IMR-90 (cell line): ENCODE data around the gene FLT3. TPM values are rescaled to one million over a fixed set of nuclear protein-coding genes. Genes with fewer than 3 reads are reported as not detected.

Source experiments
- ATAC-seq: fragments of 200-7000 bp; cut with Tn5 transposase; 2 replicates; pipeline ENCODE4 v1.9.1; 2020; ENCODE audit warnings: low read depth, mild to moderate bottlenecking, moderate library complexity
- BruUV-seq: library from RNA; stranded (reverse); fragments of 400-500 nt; replicated peaks from 2 replicates; lab custom pipeline; 2021; lab: Mats Ljungman, UMichigan
- CTCF ChIA-PET: fragments of 300-600 bp; formaldehyde crosslinking; extraction: SDS; loops from one replicate; lab custom pipeline; 2021; ENCODE audit warnings: antibody characterized with exemption; lab: Yijun Ruan, JAX
- POLR2A ChIA-PET: fragments of 300-600 bp; sonication (Branson Sonifier 250); formaldehyde crosslinking; loops from one replicate; lab custom pipeline; 2022; ENCODE audit warnings: antibody characterized with exemption; ENCODE audit not compliant: unreplicated experiment; lab: Charles Lee
- DNase-seq: peaks from one replicate; pipeline ENCODE4 v3.0.0; 2013
- H2AFZ ChIP-seq: replicated peaks from 2 replicates; pipeline ENCODE3; 2013; ENCODE audit warnings: low read length, mild to moderate bottlenecking; ENCODE audit not compliant: poor library complexity
- H2AK5ac ChIP-seq: 2 replicates; pipeline ENCODE4 v1.6.1; 2013; ENCODE audit warnings: low read depth, low read length, inconsistent platforms
- H2AK9ac ChIP-seq: replicated peaks from 2 replicates; pipeline ENCODE3; 2013; ENCODE audit warnings: mild to moderate bottlenecking, low read depth, low read length, moderate library complexity; ENCODE audit not compliant: poor library complexity
- H2BK120ac ChIP-seq: 2 replicates; pipeline ENCODE4 v1.6.1; 2013; ENCODE audit warnings: low read depth, low read length, inconsistent platforms
- H2BK15ac ChIP-seq: 3 replicates; pipeline ENCODE4 v1.6.1; 2013; ENCODE audit warnings: low read depth, low read length, inconsistent platforms
- H2BK20ac ChIP-seq: 2 replicates; pipeline ENCODE4 v1.6.1; 2013; ENCODE audit warnings: low read depth, mild to moderate bottlenecking, inconsistent platforms, low read length, moderate library complexity
- H2BK5ac ChIP-seq: 2 replicates; pipeline ENCODE4 v1.6.1; 2013; ENCODE audit warnings: mild to moderate bottlenecking, low read depth, low read length, inconsistent platforms; ENCODE audit not compliant: poor library complexity, severe bottlenecking
- H3K14ac ChIP-seq: replicated peaks from 2 replicates; pipeline ENCODE4 v1.6.1; 2013; ENCODE audit warnings: low read depth, low read length, inconsistent platforms
- H3K18ac ChIP-seq: 2 replicates; pipeline ENCODE4 v1.6.1; 2013; ENCODE audit warnings: low read depth, low read length, control low read depth
- H3K23ac ChIP-seq: 2 replicates; pipeline ENCODE4 v1.6.1; 2013; ENCODE audit warnings: low read depth, low read length, inconsistent platforms
- H3K27ac ChIP-seq: 2 replicates; pipeline ENCODE4 v1.5.1; 2013; ENCODE audit warnings: mild to moderate bottlenecking, control low read depth, low read length; ENCODE audit not compliant: insufficient read depth
- H3K27me3 ChIP-seq: 2 replicates; pipeline ENCODE4 v1.6.1; 2013; ENCODE audit warnings: low read length; ENCODE audit not compliant: control insufficient read depth, insufficient read depth
- H3K36me3 ChIP-seq: 2 replicates; pipeline ENCODE4 v1.6.1; 2013; ENCODE audit warnings: low read length, mixed read lengths; ENCODE audit not compliant: control insufficient read depth, insufficient read depth
- H3K4ac ChIP-seq: 2 replicates; pipeline ENCODE4 v1.6.1; 2013; ENCODE audit warnings: low read depth, low read length, inconsistent platforms
- H3K4me1 ChIP-seq: 2 replicates; pipeline ENCODE4 v1.6.1; 2013; ENCODE audit warnings: low read length, mixed read lengths; ENCODE audit not compliant: control insufficient read depth, insufficient read depth
- H3K4me2 ChIP-seq: 2 replicates; pipeline ENCODE4 v1.6.1; 2013; ENCODE audit warnings: low read depth, mild to moderate bottlenecking, control low read depth, low read length, moderate library complexity
- H3K4me3 ChIP-seq: 2 replicates; pipeline ENCODE4 v1.5.1; 2013; ENCODE audit warnings: low read depth, mild to moderate bottlenecking, control low read depth, low read length, moderate library complexity; ENCODE audit not compliant: insufficient read depth
- H3K56ac ChIP-seq: 2 replicates; pipeline ENCODE4 v1.6.1; 2013; ENCODE audit warnings: low read length, inconsistent platforms; ENCODE audit not compliant: insufficient read depth; ENCODE audit errors: extremely low read depth
- H3K79me1 ChIP-seq, 2 experiments: 2 replicates each; pipeline ENCODE4 v1.6.1; 2013; ENCODE audit warnings: low read length in 2 of 2, inconsistent platforms in 1 of 2, low read depth in 1 of 2
- H3K9ac ChIP-seq: 2 replicates; pipeline ENCODE4 v1.6.1; 2013; ENCODE audit warnings: low read depth, low read length, control low read depth
- H3K9me1 ChIP-seq: 2 replicates; pipeline ENCODE4 v1.6.1; 2013; ENCODE audit warnings: low read length, inconsistent platforms; ENCODE audit not compliant: insufficient read depth
- H3K9me3 ChIP-seq: 2 replicates; pipeline ENCODE4 v1.6.1; 2013; ENCODE audit warnings: low read length; ENCODE audit not compliant: control insufficient read depth, insufficient read depth
- H4K20me1 ChIP-seq: 2 replicates; pipeline ENCODE4 v1.6.1; 2013; ENCODE audit warnings: low read length, inconsistent platforms; ENCODE audit not compliant: insufficient read depth
- H4K5ac ChIP-seq: 2 replicates; pipeline ENCODE4 v1.6.1; 2013; ENCODE audit warnings: mild to moderate bottlenecking, low read depth, low read length, control low read depth
- H4K8ac ChIP-seq, 2 experiments: 2 replicates each; pipeline ENCODE4 v1.6.1; 2013; ENCODE audit warnings: low read depth in 2 of 2, low read length in 2 of 2, control low read depth in 1 of 2, inconsistent platforms in 1 of 2
- H4K91ac ChIP-seq: 2 replicates; pipeline ENCODE4 v1.6.1; 2013; ENCODE audit warnings: low read depth, low read length, inconsistent platforms; ENCODE audit not compliant: insufficient read depth
- BHLHE40 ChIP-seq: fragments of 150-350 bp; IDR thresholded peaks from 2 replicates; pipeline ENCODE4 v1.6.1; 2016; ENCODE audit warnings: mild to moderate bottlenecking, low read depth, low read length
- CEBPB ChIP-seq: IDR thresholded peaks from 2 replicates; pipeline ENCODE4 v1.6.1; 2012; ENCODE audit warnings: low read depth, low read length, improper control_type of control experiment
- CHD1 ChIP-seq: IDR thresholded peaks from 2 replicates; pipeline ENCODE4 v1.6.1; 2012; ENCODE audit warnings: low read depth, low read length, improper control_type of control experiment
- FOS ChIP-seq: fragments of 150-350 bp; IDR thresholded peaks from 2 replicates; pipeline ENCODE4 v1.6.1; 2016; ENCODE audit warnings: low read depth, low read length
- MAFK ChIP-seq: IDR thresholded peaks from 2 replicates; pipeline ENCODE4 v1.6.1; 2012; ENCODE audit warnings: low read depth, low read length, improper control_type of control experiment
- MAZ ChIP-seq: IDR thresholded peaks from 2 replicates; pipeline ENCODE4 v1.6.1; 2012; ENCODE audit warnings: low read depth, mild to moderate bottlenecking, low read length, improper control_type of control experiment, moderate library complexity, borderline replicate concordance
- MXI1 ChIP-seq: IDR thresholded peaks from 2 replicates; pipeline ENCODE4 v1.6.1; 2012; ENCODE audit warnings: low read depth, mild to moderate bottlenecking, low read length, moderate library complexity, borderline replicate concordance
- NFE2L2 ChIP-seq: fragments of 150-350 bp; IDR thresholded peaks from 2 replicates; pipeline ENCODE4 v1.6.1; 2016; ENCODE audit warnings: low read depth, mild to moderate bottlenecking, low read length
- POLR2A ChIP-seq: IDR thresholded peaks from 2 replicates; pipeline ENCODE4 v1.6.1; 2012; ENCODE audit warnings: mild to moderate bottlenecking, low read depth, low read length
- RAD21 ChIP-seq: IDR thresholded peaks from 2 replicates; pipeline ENCODE4 v1.6.1; 2012; ENCODE audit warnings: low read length, improper control_type of control experiment
- RCOR1 ChIP-seq: IDR thresholded peaks from 2 replicates; pipeline ENCODE4 v1.6.1; 2012; ENCODE audit warnings: mild to moderate bottlenecking, low read length, improper control_type of control experiment; ENCODE audit not compliant: insufficient replicate concordance
- RFX5 ChIP-seq: IDR thresholded peaks from 2 replicates; pipeline ENCODE4 v1.8.0; 2012; ENCODE audit warnings: low read depth, mild to moderate bottlenecking, low read length, moderate library complexity
- SMC3 ChIP-seq: fragments of 150-350 bp; IDR thresholded peaks from 2 replicates; pipeline ENCODE4 v1.6.1; 2016; ENCODE audit warnings: low read depth, mild to moderate bottlenecking, antibody characterized with exemption, low read length, moderate library complexity
- WGBS, 2 experiments: methylation state at CpG; one replicate each; pipeline versions ENCODE4 v1.1.5 to v1.1.7; 2013; ENCODE audit warnings: missing lambda C conversion rate in 2 of 2; ENCODE audit not compliant: insufficient read length in 1 of 2; ENCODE audit errors: extremely low coverage in 2 of 2; 5-methylcytosine and 5-hydroxymethylcytosine counted together
- dilution Hi-C: fragments of 300-500 bp; cut with HindIII; formaldehyde crosslinking; loops from one replicate; pipeline ENCODE4 v1.14.3; 2018; ENCODE audit warnings: low sequenced_read_pairs; ENCODE audit not compliant: unreplicated experiment
- in situ Hi-C: fragments of 300-500 bp; cut with MboI; formaldehyde crosslinking; loops from 3 replicates; pipeline ENCODE4 v1.14.3; 2019; ENCODE audit warnings: low sequenced_read_pairs, inconsistent platforms, mixed read lengths
- intact Hi-C: fragments of 100-400 bp; cut with micrococcal nuclease; formaldehyde crosslinking; loops from 2 replicates; pipeline ENCODE4 v1.10.0; 2022
- polyA plus RNA-seq, 3 experiments: library from polyadenylated mRNA; depleted of rRNA; stranded (reverse); fragments of >200 nt; gene quantifications; 2 replicates each; pipeline ENCODE4 v1.2.3, GENCODE V29; 2012; ENCODE audit warnings: low replicate concordance in 1 of 3
- total RNA-seq: library from RNA; depleted of rRNA; stranded (reverse); fragments of >200 nt; gene quantifications from 2 replicates; pipeline ENCODE4 v1.2.3, GENCODE V29; 2012
- TF ChIP-seq, protein P1 (sequence below): fragments of 150-350 bp; IDR thresholded peaks from 2 replicates; pipeline ENCODE4 v1.6.1; 2016; ENCODE audit warnings: low read depth, mild to moderate bottlenecking, low read length, moderate library complexity, borderline replicate concordance
- TF ChIP-seq, protein P2 (sequence below): conservative IDR thresholded peaks from 2 replicates; pipeline ENCODE4 v1.5.1; 2012; ENCODE audit warnings: mild to moderate bottlenecking, low read depth, low read length, improper control_type of control experiment
- TF ChIP-seq, protein P3 (sequence below): fragments of 150-350 bp; IDR thresholded peaks from 2 replicates; pipeline ENCODE4 v1.6.1; 2017; ENCODE audit warnings: mild to moderate bottlenecking, antibody characterized with exemption, low read length, low read depth

FLT3 gene
- total and polyA plus RNA-seq, 2 of the 4 experiments (the other 2 are of a cell fraction), result not detected

DNA sequence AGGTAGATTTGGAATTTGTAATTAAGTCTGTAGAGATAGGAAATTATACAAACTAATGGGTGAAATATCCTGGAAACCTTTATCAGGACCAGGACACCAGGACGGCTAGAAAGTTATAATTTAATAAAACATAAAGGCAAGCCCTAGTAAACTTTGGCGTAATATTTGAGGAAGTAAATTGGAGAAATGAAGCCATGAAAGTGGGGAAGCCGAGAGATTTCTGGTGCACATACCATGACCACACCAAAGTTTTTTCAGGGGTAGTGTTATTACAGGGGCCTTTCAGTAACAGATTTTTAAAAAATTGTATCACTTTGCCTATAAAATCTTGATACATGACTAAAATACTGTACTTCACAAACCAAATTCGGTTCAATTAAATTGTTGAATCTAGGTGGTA is 57.2 kb downstream of the FLT3 start:
- H3K14ac ChIP-seq, result no peak overlapping the region
- no peaks in the 10 kb centered on the region for H3K9me3 ChIP-seq
- H3K18ac ChIP-seq, result no peak overlapping the region
- no peak overlapping the region for H3K56ac ChIP-seq
- no peak overlapping the region for H2BK20ac ChIP-seq
- H3K9me1 ChIP-seq, result 0 out of 2 replicates have a peak, but pooled peaks cover 3% of the 10 kb centered on the region
- no peak overlapping the region for H3K27ac ChIP-seq
- H2BK120ac ChIP-seq, result no peak overlapping the region
- H4K5ac ChIP-seq, result no peak overlapping the region
- BruUV-seq, result no TSS peak
- H2AK5ac ChIP-seq, result no peak overlapping the region
- TF ChIP-seq NFE2L2, result no peak
- TF ChIP-seq CHD1, result no peak
- TF ChIP-seq RCOR1, result no peak
- TF ChIP-seq FOS, result no peak
- TF ChIP-seq MAFK, result no peak
- TF ChIP-seq, protein P1, sequence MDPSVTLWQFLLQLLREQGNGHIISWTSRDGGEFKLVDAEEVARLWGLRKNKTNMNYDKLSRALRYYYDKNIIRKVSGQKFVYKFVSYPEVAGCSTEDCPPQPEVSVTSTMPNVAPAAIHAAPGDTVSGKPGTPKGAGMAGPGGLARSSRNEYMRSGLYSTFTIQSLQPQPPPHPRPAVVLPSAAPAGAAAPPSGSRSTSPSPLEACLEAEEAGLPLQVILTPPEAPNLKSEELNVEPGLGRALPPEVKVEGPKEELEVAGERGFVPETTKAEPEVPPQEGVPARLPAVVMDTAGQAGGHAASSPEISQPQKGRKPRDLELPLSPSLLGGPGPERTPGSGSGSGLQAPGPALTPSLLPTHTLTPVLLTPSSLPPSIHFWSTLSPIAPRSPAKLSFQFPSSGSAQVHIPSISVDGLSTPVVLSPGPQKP, result no peak
- TF ChIP-seq, protein P2, sequence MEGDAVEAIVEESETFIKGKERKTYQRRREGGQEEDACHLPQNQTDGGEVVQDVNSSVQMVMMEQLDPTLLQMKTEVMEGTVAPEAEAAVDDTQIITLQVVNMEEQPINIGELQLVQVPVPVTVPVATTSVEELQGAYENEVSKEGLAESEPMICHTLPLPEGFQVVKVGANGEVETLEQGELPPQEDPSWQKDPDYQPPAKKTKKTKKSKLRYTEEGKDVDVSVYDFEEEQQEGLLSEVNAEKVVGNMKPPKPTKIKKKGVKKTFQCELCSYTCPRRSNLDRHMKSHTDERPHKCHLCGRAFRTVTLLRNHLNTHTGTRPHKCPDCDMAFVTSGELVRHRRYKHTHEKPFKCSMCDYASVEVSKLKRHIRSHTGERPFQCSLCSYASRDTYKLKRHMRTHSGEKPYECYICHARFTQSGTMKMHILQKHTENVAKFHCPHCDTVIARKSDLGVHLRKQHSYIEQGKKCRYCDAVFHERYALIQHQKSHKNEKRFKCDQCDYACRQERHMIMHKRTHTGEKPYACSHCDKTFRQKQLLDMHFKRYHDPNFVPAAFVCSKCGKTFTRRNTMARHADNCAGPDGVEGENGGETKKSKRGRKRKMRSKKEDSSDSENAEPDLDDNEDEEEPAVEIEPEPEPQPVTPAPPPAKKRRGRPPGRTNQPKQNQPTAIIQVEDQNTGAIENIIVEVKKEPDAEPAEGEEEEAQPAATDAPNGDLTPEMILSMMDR, result no peak
- TF ChIP-seq POLR2A, result no peak
- TF ChIP-seq RAD21, result no peak
- TF ChIP-seq SMC3, result no peak
- TF ChIP-seq MXI1, result no peak
- TF ChIP-seq RFX5, result no peak
- no peak for TF ChIP-seq BHLHE40
- no peak for TF ChIP-seq MAZ
- TF ChIP-seq, protein P3, sequence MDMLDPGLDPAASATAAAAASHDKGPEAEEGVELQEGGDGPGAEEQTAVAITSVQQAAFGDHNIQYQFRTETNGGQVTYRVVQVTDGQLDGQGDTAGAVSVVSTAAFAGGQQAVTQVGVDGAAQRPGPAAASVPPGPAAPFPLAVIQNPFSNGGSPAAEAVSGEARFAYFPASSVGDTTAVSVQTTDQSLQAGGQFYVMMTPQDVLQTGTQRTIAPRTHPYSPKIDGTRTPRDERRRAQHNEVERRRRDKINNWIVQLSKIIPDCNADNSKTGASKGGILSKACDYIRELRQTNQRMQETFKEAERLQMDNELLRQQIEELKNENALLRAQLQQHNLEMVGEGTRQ, result no peak
- no peak for TF ChIP-seq CEBPB
- H4K20me1 ChIP-seq, result no peaks in the 10 kb centered on the region
- peaks cover 8% of the 10 kb centered on the region for H3K4me1 ChIP-seq
- ChIA-PET CTCF (interaction anchor here (0.7 kb wide), 1 partner anchor 599 kb away, joined by 3 read pairs; no protein-coding TSS in a partner anchor), POLR2A (no interaction called here)
- no peak overlapping the region for H4K8ac ChIP-seq
- H2AFZ ChIP-seq, result no peak overlapping the region
- WGBS, 2 experiments, result no CpG with 5 or more reads among the region's 4 CpGs
- H3K9ac ChIP-seq, result no peak overlapping the region
- no peak for ATAC-seq
- H2BK15ac ChIP-seq, result no peak overlapping the region
- in situ Hi-C loops (no loop called here), intact Hi-C loops (loop anchor here (10.0 kb wide), 1 partner anchor 612 kb away; the partner anchor contains the start of gene POMP), dilution Hi-C loops (no loop called here)
- no peak overlapping the region for H2AK9ac ChIP-seq
- H3K36me3 ChIP-seq, result no peaks in the 10 kb centered on the region
- no peak overlapping the region for H3K4me3 ChIP-seq
- H3K27me3 ChIP-seq, result no peaks in the 10 kb centered on the region
- H3K4ac ChIP-seq, result no peak overlapping the region
- no peak overlapping the region for H3K23ac ChIP-seq
- H2BK5ac ChIP-seq, result no peak overlapping the region
- no peak for DNase-seq
- H3K4me2 ChIP-seq, result no peak overlapping the region
- no peak overlapping the region for H4K91ac ChIP-seq
- no peaks in the 10 kb centered on the region for H3K79me1 ChIP-seq
